Psoas muscle (tissue), 8 donors: Measurements from ENCODE around the gene PTK6. TPM values are rescaled to one million over a fixed set of nuclear protein-coding genes. Genes with fewer than 3 reads are reported as not detected.

Source experiments
- ATAC-seq, 4 donors: fragments of 200-7000 bp; cut with Tn5 transposase; one replicate each; pipeline ENCODE4 v1.9.1; 2020; ENCODE audit warnings: moderate library complexity in 3 of 4, mild to moderate bottlenecking in 2 of 4
- DNase-seq, 2 donors: peaks; one replicate each; pipeline ENCODE4 v3.0.0-alpha.2; 2020
- H3K27ac ChIP-seq: fragments of 200-600 bp; one replicate; pipeline ENCODE4 v1.8.0; 2022
- H3K27me3 ChIP-seq, 3 donors: fragments of 200-600 bp in 1 of 3; one replicate each; pipeline versions ENCODE4 v1.6.1 to v1.8.0; 2013 to 2022; ENCODE audit warnings: low read length in 2 of 3, mild to moderate bottlenecking in 2 of 3, moderate library complexity in 1 of 3; ENCODE audit not compliant: insufficient read depth in 3 of 3
- H3K36me3 ChIP-seq, 2 donors: fragments of 200-600 bp in 1 of 2; one replicate each; pipeline versions ENCODE4 v1.6.1 to v1.8.0; 2013 to 2022; ENCODE audit warnings: low read depth in 1 of 2, mild to moderate bottlenecking in 1 of 2, moderate library complexity in 1 of 2; ENCODE audit not compliant: insufficient read depth in 1 of 2
- H3K4me1 ChIP-seq: fragments of 200-600 bp; one replicate; pipeline ENCODE4 v1.8.0; 2022
- H3K4me3 ChIP-seq: fragments of 200-600 bp; one replicate; pipeline ENCODE4 v1.8.0; 2022; ENCODE audit warnings: mild to moderate bottlenecking
- H3K9me3 ChIP-seq: fragments of 200-600 bp; one replicate; pipeline ENCODE4 v1.8.0; 2022
- CTCF ChIP-seq: fragments of 200-600 bp; IDR thresholded peaks from one replicate; pipeline ENCODE4 v1.8.0; 2022; ENCODE audit warnings: antibody characterized with exemption
- WGBS, 3 donors: extraction: QIAGEN DNeasy Blood & Tissue Kit; methylation state at CpG; one replicate each; pipeline versions ENCODE4 v1.1.6 to v1.1.7; 2013; 5-methylcytosine and 5-hydroxymethylcytosine counted together
- intact Hi-C, 2 donors: fragments of 100-400 bp; cut with DNase I; formaldehyde crosslinking; loops; one replicate each; pipeline versions ENCODE4 v1.11.0 to v1.14.2; 2022
- polyA plus RNA-seq, 3 donors: library from polyadenylated mRNA; stranded (reverse); fragments of 200-250 nt; gene quantifications; one replicate each; pipeline ENCODE4 v1.2.3, GENCODE V29; 2013
- total RNA-seq, 4 donors: library from RNA; stranded (reverse); fragmentation: NEBNext Ultra II Directional in 2 of 4; extraction: Animal tissue kit (Norgen Biotek cat#: 25700) in 2 of 4; gene quantifications; one replicate each; pipeline versions ENCODE4 v1.2.1 to v1.2.4, GENCODE V29; 2021 to 2023
- donor health status: healthy with polysubstance abuse.
- donor health status: DM: no; HTN: no; CAD: no; lungs with moderate emphysema.
- donor health status: Bipolar disorder and iron deficiency.
- donor health status: healthy.
- donor health status: DM: yes; HTN: yes; CAD: no.
- donor health status: DM: no; HTN: no; CAD: no.
- donor health status: DM: no; HTN: no; CAD: no.
- donor health status: DM: yes; HTN: yes; CAD: no.

PTK6 gene
- total and polyA plus RNA-seq, 7 donors, result 0.04 to 0.06 (median 0.04) TPM; not detected in 4

- WGBS, 3 donors, result 90% methylated on average over 45 to 46 of the region's 46 CpGs
- no peak for DNase-seq
- Histone ChIP-seq H3K27ac (no peak overlapping the region), H3K9me3 (no peaks in the 10 kb centered on the region), H3K27me3 (peaks cover 0 to 16% (median 0%) of the 10 kb centered on the region in 3 donors), H3K4me1 (no peaks in the 10 kb centered on the region), H3K36me3 (peaks cover 0 to 7% of the 10 kb centered on the region in 2 donors), H3K4me3 (no peak overlapping the region)
- intact Hi-C loops, result no loop called here
- TF ChIP-seq CTCF, result no peak
- peak in 1 of 4 donors; percentile 36 for ATAC-seq
Measured at GRCh38 chr20:63566395-63567135, 29.4 kb upstream of the PTK6 start.

- ATAC-seq, result no peak
- intact Hi-C loops, result no loop called here
- Histone ChIP-seq H3K4me3 (no peak overlapping the region), H3K36me3 (peaks cover 0 to 8% of the 10 kb centered on the region in 2 donors), H3K9me3 (no peaks in the 10 kb centered on the region), H3K27ac (no peak overlapping the region), H3K27me3 (peaks cover 0 to 16% (median 0%) of the 10 kb centered on the region in 3 donors), H3K4me1 (no peaks in the 10 kb centered on the region)
- no peak for TF ChIP-seq CTCF
- DNase-seq, result no peak
- 89 to 91% (median 91%) methylated on average over 41 to 43 of the region's 43 CpGs for WGBS, 3 donors
Measured at GRCh38 chr20:63565699-63566335, 28.6 kb upstream of the PTK6 start.

- 93 to 95% (median 94%) methylated on average over 54 to 61 of the region's 61 CpGs for WGBS, 3 donors
- intact Hi-C loops, result no loop called here
- H3K4me1 ChIP-seq, result no peaks in the 10 kb centered on the region
- no peaks in the 10 kb centered on the region for H3K9me3 ChIP-seq
- ATAC-seq, result no peak
- TF ChIP-seq CTCF, result no peak
- peaks cover 0 to 16% (median 0%) of the 10 kb centered on the region in 3 donors for H3K27me3 ChIP-seq
- no peak overlapping the region for H3K27ac ChIP-seq
- no peak overlapping the region for H3K4me3 ChIP-seq
- H3K36me3 ChIP-seq, result peaks cover 0 to 15% of the 10 kb centered on the region in 2 donors
- DNase-seq, result no peak
Measured at GRCh38 chr20:63565021-63565698, 28.0 kb upstream of the PTK6 start.

- H3K27me3 ChIP-seq, result peaks cover 0 to 10% (median 0%) of the 10 kb centered on the region in 3 donors
- peaks cover 0 to 15% of the 10 kb centered on the region in 2 donors for H3K36me3 ChIP-seq
- no peak for DNase-seq
- no peaks in the 10 kb centered on the region for H3K4me1 ChIP-seq
- no peak overlapping the region for H3K4me3 ChIP-seq
- no peak for ATAC-seq
- WGBS, 3 donors, result 93 to 95% (median 94%) methylated on average over 51 to 62 of the region's 62 CpGs
- TF ChIP-seq CTCF, result no peak
- H3K9me3 ChIP-seq, result no peaks in the 10 kb centered on the region
- H3K27ac ChIP-seq, result no peak overlapping the region
- intact Hi-C loops, result no loop called here
Measured at GRCh38 chr20:63564036-63564810, 27.0 kb upstream of the PTK6 start.
